ENCODE results near the gene SLX4IP. TPM values are rescaled to one million over a fixed set of nuclear protein-coding genes. Genes with fewer than 3 reads are reported as not detected.

The SLX4IP gene
- 5.6 and 6.4 TPM in 2 replicates for polyA plus RNA-seq

DNA sequence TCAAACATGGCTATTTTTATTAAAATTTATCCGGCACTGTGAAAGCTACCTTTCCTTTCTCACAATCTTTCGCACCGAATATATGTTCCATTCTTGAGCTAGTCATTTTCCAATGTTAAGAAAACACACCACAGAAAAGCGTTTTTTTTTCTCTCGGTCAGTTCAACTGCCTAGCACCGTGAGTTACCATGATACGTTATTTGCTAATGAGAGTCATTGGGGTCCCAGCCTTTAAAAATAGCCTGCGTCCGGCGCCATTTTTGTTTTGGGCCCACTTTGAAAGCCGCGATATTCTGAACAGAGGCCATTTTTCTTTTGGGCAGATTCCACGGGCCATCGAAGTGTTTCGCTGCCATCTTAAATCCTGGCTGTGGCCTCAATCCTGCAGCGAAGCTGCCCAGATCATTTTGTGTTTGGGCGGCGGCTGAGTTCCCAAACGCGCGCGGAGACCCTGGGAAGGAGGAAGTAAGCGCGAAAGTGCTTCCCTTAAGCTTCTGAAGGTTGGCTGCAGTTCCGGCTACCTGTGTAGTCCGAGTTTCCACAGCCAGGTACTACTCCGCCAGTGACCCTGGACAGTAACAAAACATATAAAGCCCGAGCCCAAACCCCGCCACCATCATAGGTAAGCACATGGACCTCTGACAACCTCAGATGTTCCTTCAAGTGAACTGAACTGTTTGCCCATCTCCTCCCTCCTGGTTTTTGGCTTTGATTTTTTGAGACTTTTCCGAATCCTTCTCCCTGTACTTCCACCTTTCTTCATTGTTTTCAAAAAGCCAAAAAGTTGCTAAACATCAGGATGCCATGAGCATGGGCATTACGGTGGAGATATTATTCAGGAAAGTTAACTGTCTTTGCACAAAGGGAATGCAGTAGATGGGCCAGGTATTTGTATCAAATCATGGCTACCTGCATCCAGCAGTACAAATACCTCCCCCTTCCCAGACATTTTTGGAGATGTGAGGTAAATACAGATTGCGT lies at the start of gene SLX4IP:
TSS of gene SLX4IP (plus strand) at position 474 of the 981 bp plus-strand sequence. CDS start 22,900 bp downstream, outside the sequence.

DNA sequence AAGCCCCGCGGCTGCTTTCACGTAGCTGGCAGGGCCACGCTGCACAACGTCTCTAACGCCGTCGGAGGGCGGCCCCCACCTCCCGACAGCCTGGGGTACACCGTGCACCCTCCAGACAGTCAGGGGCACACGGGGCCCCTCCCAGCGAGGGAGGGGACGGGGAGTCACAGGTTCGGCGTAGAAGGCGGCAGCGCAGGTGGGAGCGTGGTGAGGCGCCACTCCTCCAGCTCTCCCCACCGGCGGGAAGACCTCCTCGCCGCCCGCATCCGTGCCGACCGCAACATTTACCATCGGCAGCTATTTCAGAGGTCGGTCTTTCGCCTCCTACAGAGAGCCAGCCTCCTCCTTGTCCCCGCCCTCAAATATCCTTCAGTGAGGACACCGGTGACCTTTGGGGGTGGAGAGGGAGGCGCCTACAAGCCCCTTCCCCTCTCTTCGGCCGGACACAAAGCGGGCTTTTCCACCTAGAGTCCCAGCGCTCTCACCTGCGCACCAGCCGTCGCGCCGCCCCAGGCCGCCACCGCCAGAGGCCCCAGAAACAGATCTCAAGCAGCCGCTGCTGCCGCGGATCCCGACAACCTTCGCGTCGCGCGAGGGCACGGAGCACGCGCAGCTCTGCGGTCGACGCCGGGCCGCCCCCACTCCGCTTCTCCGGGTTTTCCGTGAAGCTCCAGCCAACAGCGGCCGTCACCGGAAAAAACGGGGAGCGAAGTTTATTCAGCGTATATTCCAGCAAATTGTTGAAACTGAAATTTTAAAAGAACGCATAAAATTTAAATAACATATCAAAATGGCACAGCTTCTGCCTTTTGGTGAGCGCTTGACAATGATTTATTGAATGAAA lies 1.3 kb upstream of the SLX4IP start, which contains the start of gene MKKS:
TSS of gene MKKS (minus strand) at position 600 of the 844 bp plus-strand sequence. CDS start 20,708 bp downstream, outside the sequence.

DNA sequence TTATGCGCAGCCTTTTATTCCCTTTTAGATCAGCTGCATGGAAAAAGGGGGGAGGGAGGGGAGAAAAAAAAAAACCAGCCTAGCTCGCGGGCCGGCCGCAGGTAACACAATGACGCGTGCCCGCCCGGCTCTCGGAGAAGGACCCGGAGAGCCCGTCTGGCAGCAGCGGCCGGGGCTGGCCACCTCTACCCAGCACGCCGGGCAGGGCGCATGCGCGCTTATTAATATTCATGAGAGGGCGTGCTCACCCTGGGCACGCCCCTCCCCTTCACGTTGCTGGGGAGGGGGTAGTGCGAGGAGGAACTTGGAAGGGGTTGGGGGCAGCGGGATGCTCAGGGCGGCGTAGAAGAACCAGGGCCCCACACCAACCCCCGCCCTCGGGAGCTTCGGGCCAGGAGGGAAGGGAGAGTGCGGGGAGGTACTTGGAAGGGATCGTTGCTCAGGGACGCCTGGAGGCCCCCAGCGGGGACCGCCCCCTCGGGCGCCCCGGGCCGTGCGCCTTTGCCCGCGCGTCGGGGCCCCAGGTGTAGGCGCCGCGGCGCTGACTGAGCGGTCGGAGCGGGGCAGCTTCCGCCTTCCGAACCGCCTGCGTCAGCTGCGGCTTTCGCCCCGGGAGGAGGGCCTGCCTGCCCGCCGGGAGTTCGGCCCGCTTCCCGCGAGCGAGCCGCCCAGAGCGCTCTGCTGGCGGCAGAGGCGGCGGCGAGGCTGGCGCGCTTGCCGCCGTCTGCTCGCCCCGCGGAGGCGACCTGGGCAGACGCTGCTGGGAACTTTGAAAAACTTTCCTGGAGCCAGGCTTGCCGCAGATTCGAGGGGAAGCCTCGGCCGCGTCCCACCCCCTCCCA lies 239.0 kb downstream of the SLX4IP start, which contains the start of gene JAG1:
TSS of gene JAG1 (minus strand) at position 158 of the 842 bp plus-strand sequence. CDS start 469 bp downstream, outside the sequence.

Other genes with a start within 250 kb of the SLX4IP start
- gene SNAP25, start 216.5 kb upstream of the SLX4IP start, polyA plus RNA-seq = 640 and 1,248 TPM in 2 replicates
- gene MKKS, start 1.1 kb upstream of the SLX4IP start, polyA plus RNA-seq = 39.4 and 45.8 TPM in 2 replicates
- gene JAG1, start 238.7 kb downstream of the SLX4IP start, polyA plus RNA-seq = 1.1 and 2.2 TPM in 2 replicates